GM19043 (cell line): ENCODE data around the gene FBXO3.
"Not testable (repeated sequence)": the region's sequence is repeated elsewhere in the genome, so short reads cannot be mapped to it uniquely, and the experiment has no call there.

ENCODE experiments used
- ATAC-seq: cut with Tn5 transposase; IDR thresholded peaks from one replicate; pipeline ENCODE4 v1.9.1; 2021; ENCODE audit warnings: low read depth; ENCODE audit not compliant: unreplicated experiment

Gene FBXO3

GRCh38 chr11:33731723-33732531, 42.4 kb downstream of the FBXO3 start:
- ATAC-seq: no peak

GRCh38 chr11:33730716-33731115, 43.6 kb downstream of the FBXO3 start:
- no peak for ATAC-seq

GRCh38 chr11:33729072-33729664, 45.2 kb downstream of the FBXO3 start:
- not testable (repeated sequence) for ATAC-seq

GRCh38 chr11:33727539-33727938, 46.8 kb downstream of the FBXO3 start:
- ATAC-seq: not testable (repeated sequence)

GRCh38 chr11:33725496-33725895, 48.8 kb downstream of the FBXO3 start:
- ATAC-seq: no peak

GRCh38 chr11:33724644-33725035, 49.7 kb downstream of the FBXO3 start:
- ATAC-seq: no peak

GRCh38 chr11:33723238-33723881, 51.0 kb downstream of the FBXO3 start:
- no peak for ATAC-seq

GRCh38 chr11:33722590-33723234, 51.6 kb downstream of the FBXO3 start:
- ATAC-seq: peak; percentile 63

GRCh38 chr11:33721984-33722383, 52.3 kb downstream of the FBXO3 start:
- ATAC-seq: no peak

GRCh38 chr11:33721426-33721825, 52.9 kb downstream of the FBXO3 start:
- no peak for ATAC-seq

GRCh38 chr11:33719587-33719986, 54.7 kb downstream of the FBXO3 start:
- no peak for ATAC-seq

- no peak for ATAC-seq
Measured at GRCh38 chr11:33718440-33718839, 55.9 kb downstream of the FBXO3 start.

GRCh38 chr11:33716243-33716642, 58.1 kb downstream of the FBXO3 start:
- ATAC-seq: no peak

- no peak for ATAC-seq
Measured at GRCh38 chr11:33713856-33714398, 60.4 kb downstream of the FBXO3 start.

GRCh38 chr11:33713151-33713855, 61.0 kb downstream of the FBXO3 start:
- no peak for ATAC-seq

GRCh38 chr11:33712436-33712835, 61.9 kb downstream of the FBXO3 start:
- ATAC-seq: no peak

- no peak for ATAC-seq
Measured at GRCh38 chr11:33709466-33709865, 64.9 kb downstream of the FBXO3 start.

GRCh38 chr11:33708985-33709384, 65.3 kb downstream of the FBXO3 start:
- ATAC-seq: no peak

GRCh38 chr11:33707831-33708230, 66.5 kb downstream of the FBXO3 start:
- not testable (repeated sequence) for ATAC-seq

GRCh38 chr11:33706966-33707365, 67.4 kb downstream of the FBXO3 start:
- ATAC-seq: no peak
